Activated B cell treated with CpG ODN at 0.5 μM for 24 hours (primary cell): ENCODE measurements around the gene FGF3. TPM values are rescaled to one million over a fixed set of nuclear protein-coding genes. Genes with fewer than 3 reads are reported as not detected.

ENCODE experiments used
- ATAC-seq: fragments of 200-7000 bp; cut with Tn5 transposase; one replicate; pipeline ENCODE4 v1.10.0; 2021; ENCODE audit warnings: low read depth, mild to moderate bottlenecking, moderate library complexity
- CTCF ChIA-PET: fragments of 350-600 bp; sonication (Branson Sonifier 250); formaldehyde crosslinking; loops from one replicate; lab custom pipeline; 2021; ENCODE audit warnings: antibody characterized with exemption; lab: Charles Lee
- POLR2A ChIA-PET: fragments of 350-600 bp; sonication (Branson Sonifier 250); formaldehyde crosslinking; loops from one replicate; lab custom pipeline; 2021; ENCODE audit warnings: antibody characterized with exemption; lab: Charles Lee
- DNase-seq: peaks from one replicate; pipeline ENCODE4 v3.0.0; 2022
- H3K27ac Mint-ChIP-seq: one replicate; pipeline ENCODE4 v1.8.0; 2020; ENCODE audit warnings: mixed read lengths
- H3K27me3 Mint-ChIP-seq: one replicate; pipeline ENCODE4 v1.8.0; 2021; ENCODE audit warnings: mixed read lengths
- H3K36me3 Mint-ChIP-seq: one replicate; pipeline ENCODE4 v1.8.0; 2021; ENCODE audit warnings: low read depth, mixed read lengths
- H3K4me1 Mint-ChIP-seq: one replicate; pipeline ENCODE4 v1.8.0; 2021; ENCODE audit warnings: mixed read lengths
- H3K4me3 Mint-ChIP-seq: one replicate; pipeline ENCODE4 v1.8.0; 2020; ENCODE audit warnings: mild to moderate bottlenecking, mixed read lengths
- H3K9me3 Mint-ChIP-seq: one replicate; pipeline ENCODE4 v1.8.0; 2020; ENCODE audit warnings: mixed read lengths
- intact Hi-C: fragments of 100-400 bp; cut with micrococcal nuclease; formaldehyde crosslinking; loops from one replicate; pipeline ENCODE4 v1.15.1; 2024
- total RNA-seq: library from RNA; stranded (reverse); gene quantifications from 2 replicates; pipeline ENCODE4 v1.2.3, GENCODE V29; 2022
- TF ChIP-seq, protein P1 (sequence below): fragments of 200-600 bp; IDR thresholded peaks from one replicate; pipeline ENCODE4 v1.8.0; 2022; ENCODE audit warnings: antibody characterized with exemption, mild to moderate bottlenecking

FGF3 gene
- total RNA-seq, 1 donor from 2014 or later = not detected

DNA sequence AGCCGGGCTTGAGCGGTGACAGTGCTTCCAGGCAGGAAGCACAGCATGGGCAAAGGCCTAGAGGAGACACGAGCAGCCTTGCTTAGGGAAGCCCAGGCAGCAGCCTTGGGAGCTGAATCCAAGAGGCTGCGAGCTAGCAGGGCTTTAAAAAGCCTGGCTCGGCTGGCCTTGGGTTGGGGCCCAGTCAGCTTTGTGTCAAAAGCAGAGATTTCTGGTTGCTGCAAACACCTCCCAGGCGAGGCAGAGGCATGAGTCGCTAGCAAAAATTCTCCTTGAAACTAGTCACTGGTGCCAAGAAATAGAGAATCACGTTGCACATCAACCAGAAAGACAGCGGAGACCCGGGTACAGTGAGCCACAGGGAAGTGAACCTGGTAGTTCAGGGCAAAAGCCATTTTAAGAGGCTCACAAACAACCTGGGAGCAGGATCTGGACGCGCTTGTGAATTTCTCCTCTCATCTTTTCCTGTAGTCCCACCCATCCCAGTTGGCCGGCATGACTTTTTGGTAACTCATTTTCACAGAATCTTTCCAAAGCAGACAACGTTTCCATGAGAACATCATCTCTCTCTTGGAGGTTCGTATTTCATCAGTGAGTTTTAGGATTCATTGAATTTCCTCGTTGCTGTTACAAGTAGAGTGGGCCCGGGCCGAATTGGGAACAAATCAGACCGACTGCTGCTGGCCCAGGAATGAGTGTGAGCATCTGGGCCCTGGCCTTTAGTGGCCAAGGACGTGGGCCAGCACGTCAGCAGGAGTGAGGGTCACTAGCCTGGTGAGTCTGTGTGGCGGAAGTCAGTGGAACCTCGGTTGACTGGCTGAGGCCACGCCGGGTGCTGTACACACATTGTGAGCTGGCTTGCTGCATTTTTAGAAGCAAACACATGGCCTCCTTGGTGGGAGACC is 27.7 kb downstream of the FGF3 start:
- no peaks in the 10 kb centered on the region for H3K9me3 Mint-ChIP-seq
- POLR2A ChIA-PET = no interaction called here
- no peaks in the 10 kb centered on the region for H3K36me3 Mint-ChIP-seq
- no peak overlapping the region for H3K27ac Mint-ChIP-seq
- CTCF ChIA-PET = no interaction called here
- ATAC-seq (no peak), DNase-seq (no peak)
- no peak overlapping the region for H3K4me3 Mint-ChIP-seq
- TF ChIP-seq, protein P1, sequence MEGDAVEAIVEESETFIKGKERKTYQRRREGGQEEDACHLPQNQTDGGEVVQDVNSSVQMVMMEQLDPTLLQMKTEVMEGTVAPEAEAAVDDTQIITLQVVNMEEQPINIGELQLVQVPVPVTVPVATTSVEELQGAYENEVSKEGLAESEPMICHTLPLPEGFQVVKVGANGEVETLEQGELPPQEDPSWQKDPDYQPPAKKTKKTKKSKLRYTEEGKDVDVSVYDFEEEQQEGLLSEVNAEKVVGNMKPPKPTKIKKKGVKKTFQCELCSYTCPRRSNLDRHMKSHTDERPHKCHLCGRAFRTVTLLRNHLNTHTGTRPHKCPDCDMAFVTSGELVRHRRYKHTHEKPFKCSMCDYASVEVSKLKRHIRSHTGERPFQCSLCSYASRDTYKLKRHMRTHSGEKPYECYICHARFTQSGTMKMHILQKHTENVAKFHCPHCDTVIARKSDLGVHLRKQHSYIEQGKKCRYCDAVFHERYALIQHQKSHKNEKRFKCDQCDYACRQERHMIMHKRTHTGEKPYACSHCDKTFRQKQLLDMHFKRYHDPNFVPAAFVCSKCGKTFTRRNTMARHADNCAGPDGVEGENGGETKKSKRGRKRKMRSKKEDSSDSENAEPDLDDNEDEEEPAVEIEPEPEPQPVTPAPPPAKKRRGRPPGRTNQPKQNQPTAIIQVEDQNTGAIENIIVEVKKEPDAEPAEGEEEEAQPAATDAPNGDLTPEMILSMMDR = no peak
- intact Hi-C loops = no loop called here
- H3K27me3 Mint-ChIP-seq = peaks cover 10% of the 10 kb centered on the region
- H3K4me1 Mint-ChIP-seq = no peaks in the 10 kb centered on the region

DNA sequence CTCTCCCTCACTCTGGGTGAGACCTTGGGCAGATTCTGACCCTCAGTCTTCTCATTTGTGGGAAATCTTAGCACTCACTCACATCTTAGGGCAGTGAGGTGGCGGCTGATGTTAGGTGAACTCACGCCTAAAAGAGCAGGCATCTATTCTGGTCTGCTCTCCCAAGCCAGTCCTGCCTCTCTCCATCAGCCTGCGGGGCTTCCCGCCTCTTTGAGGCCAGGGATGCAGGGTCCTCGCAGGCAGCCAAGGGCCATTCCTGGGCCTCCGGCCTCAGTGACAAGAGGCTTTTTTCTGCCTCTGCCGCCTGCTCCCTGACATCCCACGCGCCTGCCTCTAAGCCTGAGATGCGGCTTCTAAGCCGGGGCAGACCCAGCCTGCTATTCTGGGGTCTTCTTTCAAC is 30.3 kb downstream of the FGF3 start:
- Mint-ChIP-seq H3K27ac (no peak overlapping the region), H3K9me3 (no peaks in the 10 kb centered on the region), H3K27me3 (peaks cover 6% of the 10 kb centered on the region), H3K4me3 (no peak overlapping the region), H3K4me1 (no peaks in the 10 kb centered on the region), H3K36me3 (no peaks in the 10 kb centered on the region)
- ChIA-PET CTCF (no interaction called here), POLR2A (no interaction called here)
- ATAC-seq = no peak
- intact Hi-C loops = no loop called here
- TF ChIP-seq, protein P1 = no peak
- no peak for DNase-seq

DNA sequence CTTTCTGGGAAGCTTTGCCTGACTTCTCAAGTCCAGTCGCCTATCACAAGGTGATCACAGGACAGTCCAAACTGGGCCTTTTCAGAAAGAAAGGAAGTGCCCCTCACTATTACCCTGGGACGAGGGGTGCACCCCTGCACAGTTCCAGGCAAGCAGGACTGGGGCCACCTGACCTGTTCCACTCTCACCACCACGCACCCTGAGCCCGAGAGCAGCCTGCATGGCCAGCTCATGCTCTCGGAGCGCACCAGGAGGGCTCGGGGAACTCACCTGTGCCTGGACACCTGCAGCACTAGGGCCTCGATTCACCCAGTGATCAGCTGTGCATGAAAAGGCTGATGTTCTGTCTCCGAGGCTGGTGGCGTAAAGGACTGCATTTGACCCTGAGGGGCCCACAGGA is 31.3 kb downstream of the FGF3 start:
- H3K27ac Mint-ChIP-seq = no peak overlapping the region
- POLR2A ChIA-PET = no interaction called here
- H3K4me3 Mint-ChIP-seq = no peak overlapping the region
- H3K4me1 Mint-ChIP-seq = no peaks in the 10 kb centered on the region
- no peak for DNase-seq
- no peak for ATAC-seq
- intact Hi-C loops = no loop called here
- H3K9me3 Mint-ChIP-seq = no peaks in the 10 kb centered on the region
- CTCF ChIA-PET = no interaction called here
- TF ChIP-seq, protein P1 = no peak
- no peaks in the 10 kb centered on the region for H3K36me3 Mint-ChIP-seq
- peaks cover 3% of the 10 kb centered on the region for H3K27me3 Mint-ChIP-seq

DNA sequence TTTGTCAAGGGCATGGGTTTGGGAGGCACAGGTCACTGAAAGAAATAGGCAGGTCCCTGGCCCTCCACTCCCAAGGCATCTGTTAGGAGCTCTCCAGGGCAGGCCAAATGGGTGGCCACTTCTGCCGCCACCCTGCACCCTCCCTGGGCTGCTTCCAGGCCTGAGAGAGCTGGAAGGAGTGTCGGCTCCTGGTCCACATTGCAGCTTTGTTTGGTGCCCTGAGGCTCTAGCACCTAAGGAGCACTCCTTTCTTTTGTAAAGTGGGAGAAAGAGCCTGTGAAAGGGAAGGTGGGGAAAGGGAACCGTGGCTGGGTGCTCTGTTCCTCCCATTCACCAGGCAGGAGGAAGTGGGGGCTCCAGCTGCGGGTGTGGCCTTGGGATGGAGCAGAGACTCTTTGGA is 31.8 kb downstream of the FGF3 start:
- TF ChIP-seq, protein P1 = no peak
- ATAC-seq (no peak), DNase-seq (no peak)
- no peaks in the 10 kb centered on the region for H3K9me3 Mint-ChIP-seq
- no peaks in the 10 kb centered on the region for H3K4me1 Mint-ChIP-seq
- H3K27ac Mint-ChIP-seq = no peak overlapping the region
- H3K4me3 Mint-ChIP-seq = no peak overlapping the region
- no peaks in the 10 kb centered on the region for H3K36me3 Mint-ChIP-seq
- POLR2A ChIA-PET = no interaction called here
- intact Hi-C loops = no loop called here
- H3K27me3 Mint-ChIP-seq = peaks cover 2% of the 10 kb centered on the region
- CTCF ChIA-PET = no interaction called here

DNA sequence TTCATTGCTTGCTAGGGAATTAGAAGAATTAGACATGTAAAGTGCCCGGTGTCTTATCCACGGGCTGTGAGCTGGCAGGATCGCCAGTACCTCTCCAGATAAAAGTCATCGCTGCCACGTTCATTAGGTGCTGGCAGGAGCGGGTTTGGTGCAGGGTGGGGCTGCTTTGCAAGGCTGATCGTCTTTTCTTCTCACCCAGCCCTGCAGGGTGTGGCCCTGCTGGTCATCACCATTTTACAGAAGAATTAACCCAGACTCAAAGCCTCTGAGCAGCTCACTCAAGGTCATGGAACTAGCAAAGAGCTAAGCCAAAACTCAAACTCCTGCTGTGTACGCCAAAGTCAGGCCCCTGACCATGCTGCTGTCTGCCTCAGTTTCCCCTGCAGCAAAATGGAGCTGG is 38.0 kb downstream of the FGF3 start:
- no peaks in the 10 kb centered on the region for H3K4me1 Mint-ChIP-seq
- no peak for DNase-seq
- no peak overlapping the region for H3K27ac Mint-ChIP-seq
- H3K36me3 Mint-ChIP-seq = no peaks in the 10 kb centered on the region
- ATAC-seq = no peak
- TF ChIP-seq, protein P1 = no peak
- H3K27me3 Mint-ChIP-seq = peaks cover 16% of the 10 kb centered on the region
- intact Hi-C loops = no loop called here
- POLR2A ChIA-PET = no interaction called here
- no peaks in the 10 kb centered on the region for H3K9me3 Mint-ChIP-seq
- CTCF ChIA-PET = no interaction called here
- no peak overlapping the region for H3K4me3 Mint-ChIP-seq
